Stimulated activated CD8-positive, alpha-beta memory T cell treated with anti-CD3 and anti-CD28 coated beads, Interleukin-12 subunit alpha, Interleukin-12 subunit beta, amount 100 ng/mL, for 1 hour (primary cell): ENCODE data around the gene ZNF700.
"Not testable (repeated sequence)": the region's sequence is repeated elsewhere in the genome, so short reads cannot be mapped to it uniquely, and the experiment has no call there.

ENCODE experiments used
- DNase-seq: peaks from one replicate; pipeline ENCODE4 v3.0.0-alpha.2; 2020; ENCODE audit warnings: low read depth

ZNF700 gene

DNA sequence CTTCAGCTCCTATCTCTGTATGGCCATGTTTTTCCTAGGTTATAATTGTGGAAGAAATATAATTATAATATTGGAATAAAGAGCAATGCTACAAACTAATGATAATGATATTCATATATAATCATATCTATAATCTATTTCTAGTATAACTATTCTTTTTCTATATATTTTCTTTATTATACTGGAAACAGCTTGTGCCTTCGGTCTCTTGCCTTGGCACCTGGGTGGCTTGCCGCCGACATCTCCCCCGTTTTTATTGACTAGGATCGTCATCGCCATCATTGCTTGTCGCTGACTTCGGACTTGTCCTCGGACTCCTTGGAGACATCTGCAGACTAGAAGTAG, 64.2 kb downstream of the ZNF700 start:
- no peak for DNase-seq

DNA sequence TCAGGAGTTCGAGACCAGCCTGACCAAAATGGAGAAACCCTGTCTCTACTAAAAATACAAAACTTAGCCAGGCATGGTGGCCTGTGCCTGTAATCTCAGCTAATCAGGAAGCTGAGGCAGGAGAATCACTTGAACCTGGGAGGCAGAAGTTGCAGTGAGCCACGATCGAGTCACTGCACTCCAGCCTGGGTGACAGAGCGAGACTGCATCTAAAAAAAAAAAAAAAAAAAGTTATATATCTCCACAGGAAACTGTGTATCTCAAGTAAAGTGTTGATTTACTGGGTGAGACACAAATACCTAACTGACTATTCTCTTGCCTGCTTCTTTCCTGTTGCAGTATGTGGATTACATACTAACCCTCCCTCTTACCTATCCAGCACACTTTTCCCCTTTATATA, 67.0 kb downstream of the ZNF700 start:
- DNase-seq: not testable (repeated sequence)

DNA sequence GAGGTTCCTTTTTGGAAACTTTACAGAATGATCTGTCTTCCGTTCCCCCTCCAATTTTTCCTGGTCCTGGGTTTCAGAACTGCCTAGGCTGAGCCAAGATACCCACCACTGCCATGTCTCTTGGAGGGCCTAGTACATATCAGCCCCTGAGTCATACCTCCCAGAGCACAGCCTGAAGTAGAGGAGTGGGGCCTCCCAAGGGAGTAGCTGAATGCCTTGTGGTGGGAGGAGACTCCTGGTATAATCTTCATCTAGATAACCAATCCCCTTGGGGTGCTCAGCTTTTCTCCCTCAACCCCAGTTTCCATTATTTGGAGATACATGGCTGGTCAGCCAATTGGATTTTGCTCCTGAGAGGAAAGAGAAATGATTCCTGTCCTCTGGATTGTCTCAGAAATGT, 70.3 kb downstream of the ZNF700 start:
- DNase-seq: no peak
